ENCODE results near the gene DLGAP1. TPM values are rescaled to one million over a fixed set of nuclear protein-coding genes. Genes with fewer than 3 reads are reported as not detected.

DLGAP1 gene
- total and polyA plus RNA-seq, 2 of the 13 experiments (the other 11 are each of a cell fraction or from before 2014, with no cell fraction given) = 0.01 TPM; not detected in 1

- TF ChIP-seq ZBTB2 (CRISPR knock-in tag; IDR thresholded peaks at IDR 0.05; ENCODE audit: low read depth) = no peak
- no peak for TF ChIP-seq SPEN (CRISPR knock-in tag; IDR thresholded peaks at IDR 0.05; ENCODE audit: low read depth)
- TF ChIP-seq SKI (IDR thresholded peaks at IDR 0.05; ENCODE audit: partially characterized antibody) = peak; percentile 23
- peak; percentile 63; the same call in 1 of the 2 replicates for TF ChIP-seq ZNF362 (CRISPR knock-in tag; IDR thresholded peaks at IDR 0.05; ENCODE audit: borderline replicate concordance)
- TF ChIP-seq MED8 (CRISPR knock-in tag; IDR thresholded peaks at IDR 0.05; ENCODE audit: insufficient replicate concordance) = no peak
- TF ChIP-seq ZNF709 (CRISPR knock-in tag; IDR thresholded peaks at IDR 0.05) = no peak; the same call in 1 of the 2 replicates
- TF ChIP-seq HMGA1 (CRISPR knock-in tag; conservative IDR thresholded peaks at IDR 0.05) = no peak
- TF ChIP-seq ZNF501 (CRISPR knock-in tag; IDR thresholded peaks at IDR 0.05) = no peak; the same call in 1 of the 2 replicates
- no peak for TF ChIP-seq NRL (CRISPR knock-in tag; IDR thresholded peaks at IDR 0.05; ENCODE audit: borderline replicate concordance)
- TF ChIP-seq KMT2A (CRISPR knock-in tag; IDR thresholded peaks at IDR 0.05) = no peak
- peak; percentile 79 for TF ChIP-seq MXD4 (CRISPR knock-in tag; IDR thresholded peaks at IDR 0.05)
- TF ChIP-seq ZNF644 (CRISPR knock-in tag; IDR thresholded peaks at IDR 0.05; ENCODE audit: low read depth) = no peak
- no peak for TF ChIP-seq EHMT2 (IDR thresholded peaks at IDR 0.05; ENCODE audit: borderline replicate concordance, low read depth, low read length)
- TF ChIP-seq HIC2 (CRISPR knock-in tag; IDR thresholded peaks at IDR 0.05; ENCODE audit: low read depth) = no peak
- TF ChIP-seq ZNF878 (CRISPR knock-in tag; IDR thresholded peaks at IDR 0.05) = no peak; the same call in 1 of the 2 replicates
- TF ChIP-seq CEBPG (CRISPR knock-in tag; IDR thresholded peaks at IDR 0.05) = peak; percentile 89
- no peak; the same call in 1 of the 2 replicates for TF ChIP-seq ZBTB25 (CRISPR knock-in tag; IDR thresholded peaks at IDR 0.05)
- TF ChIP-seq TRIM22 (IDR thresholded peaks at IDR 0.05) = no peak
- no peak for TF ChIP-seq SRF (IDR thresholded peaks at IDR 0.05; ENCODE audit: low read depth, low read length)
- no peak for TF ChIP-seq ZNF513 (CRISPR knock-in tag; conservative IDR thresholded peaks at IDR 0.05)
- TF ChIP-seq TGIF2 (CRISPR knock-in tag; IDR thresholded peaks at IDR 0.05) = peak; percentile 100
Measured at GRCh38 chr18:3453540-3454364, 1001.4 kb downstream of the DLGAP1 start (continued).

Measured in HepG2 (cell line).